NCI-H2227 (cell line): ENCODE results near the gene G6PC3.
"Not testable (repeated sequence)": the region's sequence is repeated elsewhere in the genome, so short reads cannot be mapped to it uniquely, and the experiment has no call there.

Experiments used
- DNase-seq: peaks from one replicate; lab custom pipeline; 2025; ENCODE audit not compliant: unreplicated experiment; lab: John Stamatoyannopoulos, UW

G6PC3 gene

DNA sequence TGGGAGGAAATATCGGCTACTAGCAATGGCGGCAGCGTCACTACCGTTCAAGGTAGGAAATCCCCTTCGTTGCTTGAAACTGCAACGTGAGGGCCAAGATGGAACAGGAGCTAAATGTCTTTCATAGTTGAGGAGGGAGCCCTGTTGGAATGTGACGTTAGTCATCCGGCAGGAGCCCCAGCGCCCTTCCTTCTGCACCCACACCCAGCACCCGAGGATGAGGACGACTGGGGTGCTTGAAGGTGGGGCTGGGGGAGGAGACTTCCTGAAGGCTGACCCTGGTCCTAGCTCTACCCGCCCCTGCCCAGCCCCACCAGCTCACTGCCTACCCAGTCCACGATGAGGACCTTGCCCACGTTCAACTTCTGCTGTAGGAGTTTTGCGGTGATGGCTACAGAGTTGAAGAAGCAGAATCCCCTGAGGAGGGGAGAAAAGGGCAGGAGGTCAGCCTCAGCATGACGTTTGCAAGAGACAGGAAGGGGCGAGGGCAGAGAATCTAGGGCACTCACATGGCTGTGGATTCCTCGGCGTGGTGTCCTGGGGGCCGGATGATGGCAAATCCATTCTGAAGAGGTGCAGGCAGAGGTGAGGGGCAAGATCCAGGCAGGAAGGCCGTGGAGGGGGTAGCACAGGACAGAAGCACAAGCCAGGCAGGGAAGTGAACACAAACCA, 11.9 kb downstream of the G6PC3 start:
- DNase-seq: no peak

- no peak for DNase-seq
Measured at GRCh38 chr17:44083250-44083849, 12.8 kb downstream of the G6PC3 start.

- peak; percentile 41 for DNase-seq
Measured at GRCh38 chr17:44084131-44084538, 13.6 kb downstream of the G6PC3 start.

GRCh38 chr17:44084921-44085320, 14.4 kb downstream of the G6PC3 start:
- DNase-seq: no peak

DNA sequence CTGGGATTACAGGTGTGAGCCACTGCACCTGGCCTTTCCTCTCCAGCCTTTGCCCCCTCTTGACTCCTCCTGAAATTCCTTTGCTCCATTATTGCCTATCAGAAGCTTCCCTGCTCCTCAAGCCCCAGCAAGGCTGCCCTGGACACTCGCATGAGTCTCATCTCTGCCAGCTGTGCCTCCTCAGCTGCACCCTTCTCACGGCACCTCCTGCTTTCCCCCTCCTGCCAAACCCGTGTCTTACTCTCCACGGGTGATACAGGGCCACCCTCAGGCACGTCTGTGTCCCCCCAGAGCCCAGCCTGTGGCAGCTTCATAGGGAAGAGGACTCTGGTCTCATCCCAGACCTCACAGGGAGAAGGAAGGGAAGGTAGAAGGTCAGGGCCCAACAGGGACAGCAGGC, 15.4 kb downstream of the G6PC3 start:
- no peak for DNase-seq

GRCh38 chr17:44086364-44087311, 16.1 kb downstream of the G6PC3 start:
- peak; percentile 84 for DNase-seq

GRCh38 chr17:44087319-44087718, 16.8 kb downstream of the G6PC3 start:
- no peak for DNase-seq

DNA sequence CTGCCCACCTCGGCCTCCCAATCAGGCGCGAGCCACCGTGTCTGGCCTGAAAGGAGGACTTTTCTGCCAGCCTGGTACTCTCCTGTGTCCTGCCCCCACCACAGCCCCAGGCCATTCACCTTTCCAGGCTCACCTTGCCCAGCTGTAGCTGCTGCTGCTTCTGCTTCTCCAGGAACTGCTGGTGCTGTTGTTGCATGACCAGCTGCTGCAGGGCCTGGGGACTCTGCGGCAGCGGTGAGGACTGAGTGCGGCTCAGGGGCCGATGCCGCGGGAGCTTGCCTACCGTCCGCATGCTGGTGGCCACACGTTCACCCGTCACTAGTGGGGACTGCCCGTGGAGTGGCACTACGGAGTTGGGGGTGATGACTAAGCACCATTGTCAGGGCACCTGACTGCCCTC, 17.7 kb downstream of the G6PC3 start:
- no peak for DNase-seq

- no peak for DNase-seq
Measured at GRCh38 chr17:44091200-44091997, 20.9 kb downstream of the G6PC3 start.

DNA sequence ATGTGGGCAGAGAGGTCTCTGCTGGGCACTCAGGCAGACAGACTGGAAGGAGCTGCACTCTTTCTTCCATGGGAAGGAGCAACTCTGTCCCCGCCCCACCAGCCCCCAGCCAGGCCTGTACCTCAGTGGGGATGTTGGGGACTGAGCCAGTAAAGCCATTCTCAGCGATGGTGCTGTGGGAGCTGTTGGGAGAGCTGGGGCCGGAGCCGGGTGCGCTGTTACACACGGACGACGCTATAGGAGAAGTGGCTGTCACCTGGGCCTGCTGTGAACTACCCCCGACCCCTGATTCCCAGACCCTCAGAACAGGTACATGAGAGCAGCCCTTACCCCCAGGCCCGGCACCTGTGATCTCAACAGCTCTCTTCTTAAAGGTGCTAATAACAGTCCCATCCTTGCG, 21.5 kb downstream of the G6PC3 start:
- DNase-seq: no peak

DNA sequence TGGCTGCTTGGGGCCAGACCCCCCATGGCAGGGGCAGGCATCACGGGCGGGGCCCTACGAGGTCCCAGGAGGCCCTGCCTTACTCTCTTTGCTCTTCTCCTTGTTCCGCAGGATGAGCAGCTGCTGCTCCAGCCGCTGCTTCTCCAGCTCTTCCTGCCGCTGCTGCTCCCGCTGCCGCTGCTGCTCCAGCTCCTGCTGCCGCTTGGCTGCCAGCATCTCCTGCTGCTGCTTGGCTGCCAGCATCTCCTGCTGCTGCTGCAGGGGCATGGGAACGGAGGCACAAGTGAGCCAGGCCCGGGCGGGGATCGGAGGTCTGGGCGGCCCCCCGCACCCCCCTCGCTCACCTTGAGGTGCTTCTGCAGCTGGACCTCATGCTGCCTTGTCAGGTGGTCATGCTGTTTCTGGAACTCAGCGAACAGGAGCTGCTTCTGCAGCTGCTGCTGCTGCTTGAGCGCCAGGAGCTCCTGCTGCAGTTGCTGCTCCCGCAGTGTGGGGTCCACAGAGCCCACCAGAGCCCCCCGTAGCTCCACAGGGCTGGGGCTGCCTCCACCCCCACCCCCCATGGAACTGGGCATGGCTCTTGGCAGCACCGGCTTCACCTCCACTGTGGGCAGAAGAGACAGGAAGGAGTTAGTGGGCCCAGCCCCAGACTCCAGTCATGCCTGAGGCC, 22.8 kb downstream of the G6PC3 start:
- DNase-seq: peak; percentile 54

- DNase-seq: no peak
Measured at GRCh38 chr17:44094701-44095387, 24.3 kb downstream of the G6PC3 start.

GRCh38 chr17:44095388-44095646, 24.8 kb downstream of the G6PC3 start:
- DNase-seq: no peak

DNA sequence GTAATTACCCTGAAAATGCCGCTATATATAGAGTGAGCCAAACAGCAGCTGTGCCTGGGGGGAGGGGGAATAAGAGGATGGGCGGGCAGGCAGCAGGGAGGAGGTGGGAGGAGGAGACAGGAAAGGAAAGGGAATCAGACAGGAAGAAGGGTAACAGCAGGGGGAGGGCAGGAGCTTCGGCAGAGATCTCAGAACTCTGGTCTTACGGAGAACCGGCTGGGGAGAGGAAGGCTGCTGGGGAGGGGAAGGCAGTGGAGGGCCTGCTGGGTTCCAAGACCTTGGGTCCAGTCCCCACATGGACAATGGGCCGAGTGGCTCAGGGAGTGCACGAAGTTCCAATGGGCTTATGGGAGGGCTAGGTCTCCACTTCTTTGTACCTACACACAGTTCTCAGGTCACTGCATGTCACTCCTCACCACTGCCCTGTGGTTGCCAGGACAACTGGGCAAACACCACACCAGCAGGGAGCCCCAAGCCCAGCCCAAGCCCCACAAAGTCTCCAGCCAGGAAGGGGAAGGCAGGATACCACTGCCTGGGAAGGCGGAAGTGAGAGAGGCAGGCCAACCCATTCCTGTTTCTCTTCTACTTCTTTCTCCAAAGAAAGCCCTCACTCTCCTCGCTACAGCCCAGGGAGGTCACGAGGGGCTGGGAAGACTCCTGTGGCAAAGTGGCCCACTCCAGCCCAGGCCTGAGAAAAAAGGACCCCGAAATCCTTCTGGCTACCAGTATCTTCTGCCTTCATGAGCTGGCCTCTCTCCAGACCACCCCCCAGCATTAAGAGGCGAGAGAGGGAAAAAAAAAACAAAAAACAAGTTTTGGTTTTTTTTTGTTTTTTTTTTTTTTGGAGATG, 25.3 kb downstream of the G6PC3 start:
- peak; percentile 92 for DNase-seq

DNA sequence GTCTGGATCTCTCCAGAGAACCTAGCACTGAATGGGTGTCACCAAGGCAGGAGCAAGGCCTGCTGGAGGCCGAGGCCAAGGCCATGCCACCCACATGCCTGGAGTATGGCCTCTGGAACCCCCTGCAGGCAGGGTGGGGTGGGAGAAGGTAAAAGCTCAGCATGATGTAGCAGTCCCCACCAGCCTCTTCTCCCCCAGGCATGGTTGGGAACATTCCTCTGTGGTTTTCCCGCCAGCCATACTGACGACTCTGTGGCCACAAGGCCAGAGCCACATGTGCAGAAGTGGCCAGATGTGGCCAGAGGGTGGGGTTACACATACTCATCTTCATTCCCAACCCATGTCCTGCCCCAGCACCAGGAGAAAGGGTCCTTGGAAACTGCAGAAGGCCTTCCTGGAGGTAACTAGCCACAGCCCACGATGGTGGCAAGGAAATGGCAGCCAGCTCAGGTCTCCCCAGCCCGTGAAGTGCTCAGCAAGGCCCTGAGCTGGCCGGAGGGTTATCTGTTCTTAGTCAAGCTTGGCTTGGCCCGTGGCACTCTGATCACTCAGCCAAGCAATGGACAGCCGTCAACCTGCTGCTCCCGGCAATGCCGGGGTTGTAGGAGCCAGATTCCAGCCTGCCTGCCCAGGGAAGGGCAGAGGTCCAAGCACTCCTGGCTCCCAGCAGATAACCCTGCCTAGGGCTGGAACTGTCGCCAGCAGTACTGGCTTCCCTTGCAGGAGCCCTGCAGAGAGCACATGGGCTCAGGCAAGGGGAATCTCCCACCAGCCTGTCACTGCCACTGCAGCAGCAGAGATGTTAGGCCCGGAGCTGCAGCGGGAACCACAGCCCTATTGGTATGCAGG, 26.8 kb downstream of the G6PC3 start:
- no peak for DNase-seq

- not testable (repeated sequence) for DNase-seq
Measured at GRCh38 chr17:44101858-44102257, 31.3 kb downstream of the G6PC3 start.

- DNase-seq: no peak
Measured at GRCh38 chr17:44102849-44103622, 32.5 kb downstream of the G6PC3 start.

DNA sequence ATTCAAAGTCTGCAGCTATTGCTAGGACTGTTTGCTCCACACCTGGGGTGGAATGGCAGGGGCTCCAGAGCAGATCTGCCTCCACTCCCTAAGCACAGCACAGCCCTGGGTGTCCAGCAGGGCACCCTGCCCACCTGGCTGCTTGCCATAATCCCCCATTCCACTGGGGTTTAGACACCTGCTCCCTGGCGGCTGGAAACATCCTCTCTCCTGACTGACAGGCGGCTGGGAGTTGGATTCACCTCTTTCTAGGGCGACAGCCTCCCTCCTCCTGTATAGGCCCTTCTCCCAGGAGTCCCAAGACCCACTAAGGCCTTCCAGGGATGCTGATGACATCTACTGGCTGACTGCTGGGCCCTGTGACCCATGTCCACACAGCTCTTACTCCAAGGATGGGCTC, 34.9 kb downstream of the G6PC3 start:
- no peak for DNase-seq
